ENCODE results near the gene CAPN2.

- TF ChIP-seq, protein P1, sequence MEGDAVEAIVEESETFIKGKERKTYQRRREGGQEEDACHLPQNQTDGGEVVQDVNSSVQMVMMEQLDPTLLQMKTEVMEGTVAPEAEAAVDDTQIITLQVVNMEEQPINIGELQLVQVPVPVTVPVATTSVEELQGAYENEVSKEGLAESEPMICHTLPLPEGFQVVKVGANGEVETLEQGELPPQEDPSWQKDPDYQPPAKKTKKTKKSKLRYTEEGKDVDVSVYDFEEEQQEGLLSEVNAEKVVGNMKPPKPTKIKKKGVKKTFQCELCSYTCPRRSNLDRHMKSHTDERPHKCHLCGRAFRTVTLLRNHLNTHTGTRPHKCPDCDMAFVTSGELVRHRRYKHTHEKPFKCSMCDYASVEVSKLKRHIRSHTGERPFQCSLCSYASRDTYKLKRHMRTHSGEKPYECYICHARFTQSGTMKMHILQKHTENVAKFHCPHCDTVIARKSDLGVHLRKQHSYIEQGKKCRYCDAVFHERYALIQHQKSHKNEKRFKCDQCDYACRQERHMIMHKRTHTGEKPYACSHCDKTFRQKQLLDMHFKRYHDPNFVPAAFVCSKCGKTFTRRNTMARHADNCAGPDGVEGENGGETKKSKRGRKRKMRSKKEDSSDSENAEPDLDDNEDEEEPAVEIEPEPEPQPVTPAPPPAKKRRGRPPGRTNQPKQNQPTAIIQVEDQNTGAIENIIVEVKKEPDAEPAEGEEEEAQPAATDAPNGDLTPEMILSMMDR (conservative IDR thresholded peaks at IDR 0.05) = no peak
- no peak for TF ChIP-seq EZH2 (IDR thresholded peaks at IDR 0.05; ENCODE audit: low read depth)
These were observed 12.0 kb downstream of the CAPN2 start for GRCh38 chr1:223724376-223724775.
